Right kidney (tissue), 1 donor: Measurements from ENCODE around the gene ITGB1.
A peak's percentile ranks its signal among the peaks of the same experiment; 100 is the strongest.
"Not testable (repeated sequence)": the region's sequence is repeated elsewhere in the genome, so short reads cannot be mapped to it uniquely, and the experiment has no call there.

Experiments
- DNase-seq: peaks from one replicate; pipeline ENCODE4 v3.0.0-alpha.2; 2016

The ITGB1 gene

DNA sequence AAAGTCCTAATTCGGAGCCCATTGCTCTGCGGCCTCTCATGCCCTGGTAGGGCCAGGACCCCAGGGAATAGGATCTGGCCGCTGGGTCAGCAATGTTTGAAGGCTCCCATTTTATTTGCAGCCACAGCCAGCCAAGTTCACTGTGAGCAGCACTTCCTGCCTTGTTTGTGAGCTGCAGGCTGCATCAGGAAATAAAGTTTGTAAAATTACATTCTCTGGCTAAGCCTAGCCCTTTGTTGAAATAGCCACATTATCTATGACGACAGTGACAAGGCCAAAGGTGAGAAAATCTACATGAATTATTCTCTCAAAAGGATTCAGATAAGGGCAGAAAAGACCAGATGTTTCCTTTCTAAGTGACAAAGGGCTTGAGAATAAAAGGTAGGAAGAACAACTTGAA is 23.7 kb upstream of the ITGB1 start:
- no peak for DNase-seq

DNA sequence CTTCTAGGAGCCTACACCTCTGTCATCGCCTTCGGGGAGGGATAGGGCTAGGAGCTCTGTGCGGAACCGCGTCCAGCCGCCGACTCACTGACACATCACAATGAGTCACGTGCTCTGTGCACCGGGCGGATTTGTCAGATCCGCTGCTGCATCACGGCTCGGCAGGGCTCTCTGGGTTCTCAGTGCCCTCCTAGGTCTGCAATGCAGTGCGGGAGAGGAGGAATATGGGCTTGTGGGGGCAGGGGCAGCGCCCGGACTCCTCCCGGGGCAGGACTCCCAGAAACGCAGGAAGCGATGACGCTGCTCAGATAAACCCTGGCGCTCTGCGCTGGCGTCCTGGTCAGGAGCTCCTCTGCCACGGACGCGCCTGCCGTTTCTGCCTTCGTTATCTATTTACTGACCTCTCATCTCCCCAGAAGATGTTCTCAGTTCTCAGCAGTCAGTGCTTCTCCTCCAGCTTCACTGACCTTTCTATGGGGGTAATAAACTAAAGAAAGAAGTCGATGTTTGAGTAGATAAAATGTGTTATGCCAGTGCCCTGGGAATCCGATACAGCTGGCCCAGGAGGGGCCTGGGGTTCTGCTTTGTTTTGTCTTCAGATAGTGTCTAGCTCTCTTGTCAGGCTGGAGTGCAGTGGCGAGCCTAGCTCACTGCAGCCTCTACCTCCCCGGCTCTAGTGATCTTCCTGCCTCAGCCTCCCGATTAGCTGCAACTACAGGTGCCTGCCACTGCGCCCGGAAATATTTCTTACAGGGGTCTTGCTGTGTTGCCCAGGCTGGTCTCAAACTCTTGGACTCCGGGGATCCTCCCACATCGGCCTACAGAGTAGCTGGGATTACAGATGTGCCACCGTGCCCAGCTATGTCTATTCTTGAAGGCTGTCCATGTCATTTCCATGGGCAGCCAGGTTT is 22.8 kb upstream of the ITGB1 start:
- peak; percentile 83 for DNase-seq

DNA sequence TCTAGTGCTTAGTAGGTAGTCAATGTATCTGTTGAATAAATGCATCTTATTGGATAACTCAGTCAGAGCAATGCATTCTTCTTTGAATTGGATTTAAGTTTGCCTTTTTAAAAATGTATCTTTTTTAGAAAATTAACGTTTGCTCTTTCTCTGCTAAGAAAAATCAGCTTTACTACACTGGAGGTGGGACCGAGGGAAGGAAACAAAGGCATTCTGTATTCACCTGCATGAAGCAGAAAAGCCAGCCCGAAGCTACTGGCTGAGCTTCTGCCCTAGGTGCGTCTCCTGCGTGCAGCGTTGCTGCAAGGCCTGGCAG is 22.2 kb upstream of the ITGB1 start:
- no peak for DNase-seq

DNA sequence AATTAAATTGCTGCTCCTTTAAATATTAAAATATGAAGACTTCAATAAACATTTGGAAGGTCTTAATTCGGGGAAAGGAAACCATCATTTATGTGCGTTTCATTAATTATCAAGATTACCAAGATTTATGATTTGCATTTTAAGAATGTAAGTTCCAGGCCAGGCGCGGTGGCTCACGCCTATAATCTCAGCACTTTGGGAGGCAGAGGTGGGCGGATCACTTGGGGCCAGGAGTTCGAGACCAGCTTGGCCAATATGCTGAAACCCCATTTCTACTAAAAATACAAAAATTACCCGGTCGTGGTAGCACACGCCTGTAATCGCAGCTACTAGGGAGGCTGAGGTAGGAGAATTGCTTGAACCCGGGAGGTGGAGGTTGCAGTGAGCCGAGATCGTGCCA is 21.7 kb upstream of the ITGB1 start:
- DNase-seq = not testable (repeated sequence)

DNA sequence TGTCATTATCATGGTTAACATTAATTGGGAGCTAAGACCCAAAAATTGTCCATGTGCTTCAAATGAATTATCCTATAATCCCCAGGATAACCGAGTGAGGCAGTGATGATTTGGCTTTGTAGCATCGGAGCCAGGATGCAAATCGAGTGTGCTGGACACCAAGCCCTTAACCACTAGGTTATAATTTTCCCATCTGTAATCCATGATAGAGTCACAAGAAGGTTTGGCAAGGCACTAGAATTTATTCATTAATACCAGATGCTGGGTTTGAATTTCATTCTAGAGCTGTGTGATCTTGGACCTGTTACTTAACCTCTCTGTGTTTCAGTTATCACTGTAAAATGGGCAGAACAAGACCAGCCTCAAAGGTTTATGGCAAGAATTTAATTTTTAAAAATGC is 21.0 kb upstream of the ITGB1 start:
- no peak for DNase-seq

DNA sequence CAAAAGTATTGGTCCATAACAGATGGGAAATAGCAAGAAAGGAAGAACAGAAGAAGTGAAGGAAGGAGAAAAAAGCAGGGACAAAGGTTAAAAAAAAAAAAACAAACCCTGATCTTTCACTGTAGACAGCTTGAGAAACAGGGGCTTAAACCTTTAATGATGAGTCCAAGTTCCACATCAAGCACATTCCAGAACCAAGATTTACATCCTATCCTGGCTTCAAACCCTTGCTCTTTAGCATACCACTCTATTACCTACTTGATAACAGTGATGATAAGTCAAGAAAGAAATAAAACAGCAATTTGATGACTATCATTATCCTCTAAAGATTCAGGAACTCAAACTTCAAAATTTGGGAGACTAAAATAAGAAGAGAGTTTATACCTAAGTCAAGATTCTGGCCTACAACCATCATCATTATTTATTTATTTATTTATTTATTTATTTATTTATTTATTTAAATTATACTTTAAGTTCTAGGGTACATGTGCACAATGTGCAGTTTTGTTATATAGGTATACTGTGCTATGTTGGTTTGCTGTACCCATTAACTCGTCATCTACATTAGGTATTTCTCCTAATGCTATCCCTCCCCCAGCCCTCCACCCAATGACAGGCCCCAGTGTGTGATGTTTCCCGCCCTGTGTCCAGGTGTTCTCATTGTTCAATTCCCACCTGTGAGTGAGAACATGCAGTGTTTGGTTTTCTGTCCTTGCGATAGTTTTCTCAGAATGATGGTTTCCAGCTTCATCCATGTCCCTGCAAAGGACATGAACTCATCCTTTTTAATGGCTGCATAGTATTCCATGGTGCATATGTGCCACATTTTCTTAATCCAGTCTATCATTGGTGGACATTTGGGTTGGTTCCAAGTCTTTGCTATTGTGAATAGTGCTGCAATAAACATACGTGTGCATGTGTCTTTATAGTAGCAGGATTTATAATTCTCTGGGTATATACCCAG is 20.1 kb upstream of the ITGB1 start:
- not testable (repeated sequence) for DNase-seq

DNA sequence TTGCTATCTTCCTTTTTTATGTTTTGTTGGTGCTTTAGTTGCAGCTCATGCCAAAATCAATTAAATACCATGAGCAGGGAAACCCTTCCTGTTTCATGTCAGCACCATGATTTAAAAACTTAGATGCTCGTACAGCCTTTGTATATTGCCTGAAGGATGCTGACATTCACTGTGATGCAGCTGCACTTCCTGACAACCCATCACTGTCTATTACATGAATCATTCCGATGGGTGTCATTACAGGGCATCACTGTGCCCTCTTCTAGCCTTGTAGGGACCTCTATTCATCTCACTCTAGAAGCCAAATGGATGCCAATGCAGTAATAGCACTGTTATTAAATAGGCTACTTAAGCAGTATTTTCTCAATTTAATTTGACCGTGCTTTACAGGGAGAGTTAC is 18.3 kb upstream of the ITGB1 start:
- DNase-seq = no peak

DNA sequence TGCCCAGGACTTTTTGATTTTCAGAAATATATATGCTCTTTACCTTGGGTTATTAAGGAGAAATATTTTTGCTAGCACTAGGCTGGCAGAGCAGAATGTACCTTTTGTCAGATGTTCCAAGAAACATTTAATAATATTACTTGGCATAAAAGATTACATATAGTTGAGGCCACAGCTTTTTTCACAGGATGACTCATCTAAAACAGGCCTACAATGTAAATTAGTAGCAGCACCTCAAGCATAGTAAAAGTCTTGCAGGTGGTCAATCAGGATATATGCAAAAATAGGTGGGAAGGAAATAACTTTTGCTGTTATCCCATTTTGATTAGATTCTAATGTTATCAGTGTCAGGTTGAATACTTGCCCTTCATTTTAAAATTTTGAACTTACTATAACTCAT is 14.9 kb upstream of the ITGB1 start:
- DNase-seq = no peak

DNA sequence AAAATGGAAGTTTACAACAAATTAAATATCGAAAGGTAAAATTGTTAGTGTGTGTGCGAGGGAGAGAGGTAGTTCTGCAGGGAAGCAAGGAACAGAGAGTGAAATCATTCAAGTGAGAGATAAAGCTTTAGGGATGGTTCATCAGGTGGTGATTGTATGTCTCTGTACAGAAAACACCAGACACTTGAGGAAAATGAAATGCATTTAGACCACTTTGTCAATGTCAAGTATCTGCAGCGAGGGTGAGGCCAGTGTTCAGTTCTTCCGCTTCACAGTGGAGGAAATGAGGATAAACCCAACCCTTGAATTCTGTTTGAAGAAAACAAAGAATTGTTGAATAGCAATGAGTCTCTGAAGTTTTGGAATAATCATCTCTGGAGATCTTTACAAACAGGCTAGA is 14.4 kb upstream of the ITGB1 start:
- DNase-seq = no peak

DNA sequence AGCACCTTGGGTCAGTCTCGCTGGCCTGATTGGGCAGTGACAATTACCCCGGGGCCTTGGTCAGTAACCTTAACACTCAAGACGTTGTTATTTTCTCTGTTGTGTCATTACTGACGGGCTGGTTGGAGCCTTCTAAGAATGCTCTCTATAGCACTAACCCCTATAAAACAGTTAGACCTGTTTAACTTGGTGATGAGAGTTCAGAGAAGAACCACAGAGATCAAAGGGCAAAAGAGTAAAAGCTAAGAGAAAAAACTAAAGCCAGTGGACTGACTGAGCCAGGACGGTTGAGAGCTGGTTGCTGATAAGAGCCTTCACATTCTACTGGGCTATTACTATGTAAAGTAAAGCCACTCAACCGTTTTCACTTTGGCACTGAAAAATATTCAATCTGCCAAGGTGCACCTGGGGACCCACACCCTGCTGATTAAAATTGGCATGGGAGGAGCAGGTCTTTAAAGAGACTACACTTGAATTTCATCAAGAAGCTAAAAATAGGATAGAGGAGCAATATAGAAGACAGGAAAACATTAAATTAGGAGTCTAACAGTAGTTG is 13.6 kb upstream of the ITGB1 start:
- no peak for DNase-seq

DNA sequence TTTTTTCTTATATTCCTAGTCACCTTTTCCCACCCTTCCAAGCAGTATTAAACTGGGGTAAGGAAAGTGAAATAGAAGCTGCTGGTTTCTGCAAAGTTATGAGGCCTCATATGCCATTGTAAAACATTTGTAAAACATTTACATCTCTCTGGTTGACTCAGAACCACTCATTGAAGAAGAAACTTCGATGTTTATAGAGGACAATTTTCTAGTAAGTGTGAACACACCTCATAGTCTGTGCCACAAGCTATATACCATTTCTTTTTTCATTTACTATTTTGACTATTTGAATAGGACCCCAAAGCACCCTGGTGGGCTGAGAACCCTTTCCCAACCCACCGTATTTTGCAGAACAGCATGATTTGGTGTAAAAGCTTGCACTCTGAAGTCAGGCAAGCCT is 12.9 kb upstream of the ITGB1 start:
- no peak for DNase-seq

DNA sequence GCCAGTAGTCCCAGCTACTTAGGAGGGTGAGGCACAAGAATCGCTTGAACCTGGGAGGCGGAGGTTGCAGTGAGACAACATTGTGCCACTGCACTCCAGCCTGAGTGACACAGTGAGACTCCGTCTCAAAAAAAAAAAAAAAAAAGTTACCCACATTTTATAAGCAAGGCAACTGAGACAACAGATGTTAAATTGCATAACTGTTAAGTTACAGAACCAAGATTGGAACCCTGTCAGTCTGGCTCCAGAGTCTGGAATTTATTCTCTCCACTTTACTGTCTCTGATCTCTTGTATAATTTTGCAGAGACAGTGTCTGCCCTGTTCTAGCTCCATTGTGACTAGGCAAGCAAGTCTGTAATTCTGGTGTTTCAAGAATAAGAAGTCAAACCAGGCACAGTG is 6.2 kb upstream of the ITGB1 start:
- no peak for DNase-seq

DNA sequence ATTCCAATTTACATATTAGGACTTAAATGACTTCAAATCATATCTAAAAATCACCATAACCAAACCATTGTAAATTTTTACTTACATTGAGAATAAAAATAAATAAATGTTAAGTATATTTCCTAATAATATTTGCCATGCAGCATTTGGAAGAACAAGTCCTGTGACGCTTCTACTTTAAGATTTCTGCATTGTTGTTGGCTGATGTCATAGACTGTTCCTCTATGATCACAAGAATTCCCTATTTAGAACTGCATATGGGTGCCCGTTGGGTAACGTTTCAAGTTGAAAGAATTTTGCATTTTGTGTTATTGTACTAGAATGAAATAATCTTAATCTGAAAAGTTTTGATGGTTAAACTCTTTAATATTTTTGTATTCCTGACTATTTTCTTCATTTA is 5.1 kb upstream of the ITGB1 start:
- DNase-seq = no peak

DNA sequence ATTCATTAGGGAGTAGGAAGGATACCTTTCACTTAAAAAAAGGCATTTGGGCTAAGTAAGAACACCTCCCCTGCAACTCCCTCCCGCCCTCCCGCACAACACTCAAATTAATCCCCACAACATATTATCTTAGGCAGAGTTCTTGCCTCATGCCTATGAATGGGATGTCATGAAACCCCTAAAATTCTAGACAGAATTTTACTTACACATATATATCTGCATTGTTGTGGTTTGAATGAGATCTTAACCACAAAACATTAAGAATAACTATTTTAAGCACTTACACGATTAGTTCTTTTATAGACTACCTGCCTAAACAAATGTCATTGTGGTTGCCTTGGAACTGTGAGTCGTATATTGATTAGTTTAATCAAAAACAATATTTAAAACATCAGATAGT is 4.5 kb upstream of the ITGB1 start:
- no peak for DNase-seq

DNA sequence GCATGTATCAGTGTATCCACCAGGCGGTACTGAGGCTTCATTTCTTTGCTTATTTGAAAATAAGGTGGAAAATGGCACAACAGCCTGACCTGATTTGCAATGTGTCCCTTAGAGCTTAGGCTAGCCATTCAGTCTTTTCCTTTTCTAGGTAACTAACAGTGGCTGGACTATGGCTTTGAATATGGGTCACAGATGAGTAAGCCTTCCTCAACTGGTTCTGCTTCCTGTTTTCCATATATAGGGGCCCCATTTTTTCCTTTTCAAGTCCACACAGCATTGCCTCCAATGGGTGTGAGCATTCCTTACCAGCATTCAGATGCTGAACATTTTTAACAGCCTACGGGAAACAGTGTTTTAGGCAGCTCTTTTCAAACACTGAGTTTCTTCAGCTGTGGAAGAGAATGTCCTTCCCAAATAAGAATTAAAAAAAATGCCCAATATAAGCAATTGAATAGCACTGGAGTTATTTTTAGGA is 3.9 kb upstream of the ITGB1 start:
- DNase-seq = no peak

DNA sequence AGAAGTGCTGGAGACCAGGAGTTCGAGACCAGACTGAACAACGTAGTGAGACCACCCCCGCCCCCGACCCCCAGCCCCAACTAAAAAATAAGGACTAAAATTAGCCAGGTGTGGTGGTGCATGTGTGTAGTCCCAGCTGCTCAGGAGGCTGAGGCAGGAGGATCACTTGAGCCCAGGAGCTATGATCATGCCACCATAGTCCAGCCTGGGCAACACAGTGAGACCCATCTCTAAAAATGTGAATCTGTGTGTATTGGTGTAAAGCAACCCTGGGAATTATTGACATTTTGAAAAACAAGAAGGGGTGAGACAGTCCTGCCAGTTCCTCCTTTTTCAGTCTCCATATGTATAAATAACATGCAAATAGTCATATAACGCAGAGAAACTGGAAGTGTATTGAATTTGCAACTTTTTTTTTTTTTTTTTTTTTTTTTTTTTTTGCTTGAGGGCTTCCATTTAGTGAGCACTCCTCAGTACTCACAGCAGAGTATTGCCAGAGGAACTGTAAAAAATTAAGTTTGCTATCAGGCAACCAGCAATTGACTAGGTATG is 3.4 kb upstream of the ITGB1 start:
- no peak for DNase-seq

DNA sequence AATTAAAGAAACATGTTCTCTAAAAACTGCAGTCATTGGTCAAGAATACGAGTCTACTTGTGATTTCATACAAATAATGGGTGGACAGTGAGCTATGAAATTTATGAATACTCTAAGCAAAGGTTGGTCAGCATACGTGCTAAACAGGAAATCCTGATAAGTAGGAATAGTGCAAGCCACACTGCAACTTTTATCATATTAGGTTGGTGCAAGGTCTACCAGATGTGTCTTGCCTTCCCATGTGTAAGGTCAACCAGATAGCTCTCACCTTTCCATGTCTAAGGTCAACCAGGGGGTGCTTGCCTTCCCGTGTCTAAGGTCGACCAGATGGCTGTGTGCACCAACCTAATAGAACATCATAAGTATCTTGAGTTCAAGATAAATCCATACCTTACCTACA is 2.0 kb upstream of the ITGB1 start:
- no peak for DNase-seq

DNA sequence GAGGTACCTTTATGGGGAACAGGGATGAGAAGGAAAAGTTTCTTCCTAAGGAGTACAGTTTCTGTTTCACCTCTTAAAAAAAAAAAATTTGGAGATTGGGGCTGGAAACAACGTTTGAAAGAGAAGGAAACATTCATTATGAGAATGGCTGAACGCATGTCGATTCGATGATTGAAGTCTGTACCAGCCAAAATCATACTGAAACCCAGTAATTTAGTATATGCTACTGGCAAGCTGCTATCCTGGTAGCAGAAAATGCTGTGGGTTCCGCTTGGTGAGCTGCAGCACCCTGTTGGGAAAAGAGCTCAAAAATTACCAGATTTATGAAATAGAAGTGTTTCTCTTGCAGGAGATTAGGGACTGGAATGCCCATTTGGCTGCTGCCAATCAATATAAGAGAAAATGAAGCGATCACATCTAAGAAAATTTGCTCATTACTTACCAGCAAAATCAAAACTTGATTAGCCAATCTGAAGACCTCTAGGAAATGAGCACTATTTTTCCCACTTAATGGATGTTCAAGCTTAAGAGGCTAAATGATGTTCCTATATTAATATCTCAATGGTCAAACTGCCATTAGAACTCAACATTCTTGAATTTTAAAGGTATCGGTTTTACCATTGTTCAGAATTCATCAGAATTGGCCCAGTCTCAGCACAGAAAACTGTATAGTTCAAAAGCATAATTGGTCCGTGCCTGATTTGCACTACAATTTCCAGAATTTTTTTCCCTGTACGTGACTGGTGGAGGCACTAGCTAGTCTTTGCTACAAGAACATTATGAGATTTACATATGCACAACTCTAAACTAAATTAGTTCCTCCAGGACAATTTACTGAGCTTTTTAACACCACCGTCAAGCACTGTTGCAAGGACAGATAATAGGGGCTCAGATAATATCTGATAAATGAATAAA is 1.2 kb upstream of the ITGB1 start:
- DNase-seq = no peak

DNA sequence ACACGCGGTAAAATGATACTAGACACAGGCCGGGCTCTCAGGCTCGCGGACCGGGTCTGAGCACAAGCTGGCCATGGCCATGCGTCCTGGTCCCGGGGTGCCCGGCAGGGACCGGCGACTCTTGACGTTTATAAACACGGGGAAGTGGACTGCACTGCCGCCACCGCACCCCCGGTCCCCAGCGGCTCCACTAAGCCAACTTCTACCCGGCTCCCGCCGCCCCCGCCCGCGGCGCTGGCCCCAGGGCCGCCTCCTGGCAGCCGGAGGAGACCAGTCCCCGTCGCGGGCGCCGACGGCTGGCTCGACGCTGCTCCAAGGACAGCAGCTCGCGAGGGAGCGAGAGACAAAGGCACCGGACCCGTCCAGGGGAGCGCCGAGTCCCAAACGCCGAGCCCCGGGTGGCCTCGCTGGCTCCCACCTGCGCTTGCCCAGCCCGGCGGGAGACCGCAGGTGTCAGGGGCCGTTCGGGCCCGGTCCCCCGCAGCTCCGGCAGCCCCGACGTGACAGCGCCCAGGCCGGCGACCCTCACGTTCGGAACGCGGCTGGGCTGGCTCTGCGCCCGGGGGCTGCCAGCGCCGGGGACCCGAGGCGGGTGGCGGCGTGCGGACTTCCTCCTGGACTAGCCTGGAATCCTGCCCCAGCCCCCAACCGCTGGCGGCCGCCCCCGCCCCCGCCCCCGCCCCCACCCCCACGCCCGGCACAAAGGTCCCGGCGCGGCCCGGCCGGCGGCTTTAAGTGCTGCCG is 517 bp downstream of the ITGB1 start:
- peak; percentile 88 for DNase-seq

DNA sequence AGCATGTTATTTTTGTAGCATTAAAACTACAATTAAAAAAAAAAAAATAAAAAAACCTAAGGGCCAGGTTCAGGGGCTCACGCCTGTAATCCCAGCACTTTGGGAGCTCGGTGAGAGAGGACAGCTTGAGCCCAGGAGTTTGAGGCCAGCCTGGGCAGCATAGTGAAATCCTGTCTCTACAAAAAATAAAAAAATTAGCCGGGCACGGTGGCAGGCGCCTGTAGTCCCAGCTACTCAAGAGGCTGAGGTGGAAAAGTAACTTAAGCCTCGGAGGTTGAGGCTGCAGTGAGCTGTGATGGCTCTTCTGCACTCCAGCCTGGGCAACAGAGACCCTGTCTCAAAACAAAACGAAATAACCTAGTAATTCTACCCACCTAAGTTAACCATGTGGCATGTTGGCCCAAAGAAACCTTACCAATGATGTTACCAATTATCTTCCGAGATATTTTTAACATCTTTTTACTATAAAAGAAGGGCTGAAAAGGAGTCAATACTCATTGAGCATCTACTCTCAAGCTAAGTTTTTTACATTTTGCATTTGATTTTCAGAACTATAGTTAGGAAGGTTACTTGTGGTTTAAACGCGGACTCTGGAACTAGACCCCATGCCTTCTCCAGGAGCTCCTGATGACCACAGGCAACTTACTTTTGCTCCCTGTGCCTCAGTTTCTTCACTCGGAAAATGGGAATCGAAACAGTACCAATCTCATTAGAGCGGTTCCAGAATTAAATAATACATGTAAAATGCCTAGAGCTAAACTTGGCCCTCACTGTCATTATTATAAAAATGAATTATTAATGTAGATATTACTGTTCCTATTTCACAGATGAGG is 1.4 kb downstream of the ITGB1 start:
- no peak for DNase-seq
